Measurements from ENCODE around the gene CCNF. TPM values are rescaled to one million over a fixed set of nuclear protein-coding genes. Genes with fewer than 3 reads are reported as not detected.

The CCNF gene
- total and polyA plus RNA-seq, 12 donors, result 0.71 to 5.4 (median 2.2) TPM

DNA sequence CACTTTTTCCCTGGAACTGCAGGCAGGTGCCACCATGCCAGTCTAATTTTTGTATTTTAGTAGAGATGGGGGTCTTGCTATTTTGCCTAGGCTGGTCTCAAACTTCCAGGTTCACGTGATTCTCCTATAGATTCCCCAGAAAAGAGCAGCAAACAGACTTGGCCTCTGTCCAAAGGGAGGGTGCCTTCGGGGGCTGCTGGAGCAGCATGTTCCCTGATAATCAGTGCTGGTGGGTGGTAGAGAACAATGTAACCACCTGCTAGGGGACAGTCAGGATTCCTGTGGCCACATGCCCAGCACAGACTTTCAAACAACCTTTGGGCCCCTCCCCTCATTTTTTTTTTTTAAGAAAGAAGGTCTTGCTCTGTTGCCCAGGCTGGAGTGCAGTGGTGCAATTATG lies 14.2 kb upstream of the CCNF start:
- H3K4me3 ChIP-seq, result no peak overlapping the region
- 64 to 73% (median 69%) methylated on average over 2 of the region's 2 CpGs; no CpG with 5 or more reads in 1 of the 4 donors for WGBS, 4 donors
- no peaks in the 10 kb centered on the region for H3K9me3 ChIP-seq (replicated peaks in 1 of 3)
- TF ChIP-seq, protein P1, sequence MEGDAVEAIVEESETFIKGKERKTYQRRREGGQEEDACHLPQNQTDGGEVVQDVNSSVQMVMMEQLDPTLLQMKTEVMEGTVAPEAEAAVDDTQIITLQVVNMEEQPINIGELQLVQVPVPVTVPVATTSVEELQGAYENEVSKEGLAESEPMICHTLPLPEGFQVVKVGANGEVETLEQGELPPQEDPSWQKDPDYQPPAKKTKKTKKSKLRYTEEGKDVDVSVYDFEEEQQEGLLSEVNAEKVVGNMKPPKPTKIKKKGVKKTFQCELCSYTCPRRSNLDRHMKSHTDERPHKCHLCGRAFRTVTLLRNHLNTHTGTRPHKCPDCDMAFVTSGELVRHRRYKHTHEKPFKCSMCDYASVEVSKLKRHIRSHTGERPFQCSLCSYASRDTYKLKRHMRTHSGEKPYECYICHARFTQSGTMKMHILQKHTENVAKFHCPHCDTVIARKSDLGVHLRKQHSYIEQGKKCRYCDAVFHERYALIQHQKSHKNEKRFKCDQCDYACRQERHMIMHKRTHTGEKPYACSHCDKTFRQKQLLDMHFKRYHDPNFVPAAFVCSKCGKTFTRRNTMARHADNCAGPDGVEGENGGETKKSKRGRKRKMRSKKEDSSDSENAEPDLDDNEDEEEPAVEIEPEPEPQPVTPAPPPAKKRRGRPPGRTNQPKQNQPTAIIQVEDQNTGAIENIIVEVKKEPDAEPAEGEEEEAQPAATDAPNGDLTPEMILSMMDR (IDR thresholded peaks at IDR 0.05), result no peak
- no peak for TF ChIP-seq POLR2A (IDR thresholded peaks at IDR 0.05)
- DNase-seq, result no peak
- H3K36me3 ChIP-seq (replicated peaks in 1 of 2), result no peaks in the 10 kb centered on the region
- intact Hi-C loops (cut with DNase I), result no loop called here
- no peaks in the 10 kb centered on the region for H3K4me1 ChIP-seq (replicated peaks in 1 of 2)
- H3K27me3 ChIP-seq, result no peaks in the 10 kb centered on the region
- H3K27ac ChIP-seq, result no peak overlapping the region

DNA sequence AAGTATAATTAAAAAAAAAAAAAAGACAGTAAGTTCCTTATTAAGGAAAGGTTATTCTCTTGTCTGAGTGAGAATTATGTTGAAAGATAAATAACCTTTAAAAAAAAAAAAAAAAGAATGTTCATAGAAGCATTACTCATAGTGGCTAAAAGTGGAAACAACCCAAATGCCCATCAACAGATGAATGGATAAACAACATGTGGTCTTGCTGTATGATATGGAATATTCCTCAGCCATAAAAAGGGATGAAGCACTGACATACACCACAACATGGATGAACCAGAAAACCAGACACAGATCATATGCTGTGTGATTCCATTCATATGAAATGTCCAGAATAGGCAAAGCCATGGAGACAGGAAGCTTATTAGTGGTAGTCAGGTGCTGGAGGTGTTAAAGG lies 9.2 kb upstream of the CCNF start:
- no peak for DNase-seq
- Histone ChIP-seq H3K4me1 (replicated peaks in 1 of 2) (no peaks in the 10 kb centered on the region), H3K27me3 (no peaks in the 10 kb centered on the region), H3K27ac (no peak overlapping the region), H3K9me3 (replicated peaks in 1 of 3) (no peaks in the 10 kb centered on the region), H3K4me3 (no peak overlapping the region), H3K36me3 (replicated peaks in 1 of 2) (no peaks in the 10 kb centered on the region)
- intact Hi-C loops (cut with DNase I), result loop anchor here in 1 of 2 donors (10.0 kb wide), 1 partner anchor 85 kb away; no protein-coding TSS in a partner anchor
- TF ChIP-seq POLR2A (IDR thresholded peaks at IDR 0.05), result no peak
- TF ChIP-seq, protein P1 (IDR thresholded peaks at IDR 0.05), result no peak

- Histone ChIP-seq H3K27me3 (no peaks in the 10 kb centered on the region), H3K27ac (no peak overlapping the region), H3K4me1 (replicated peaks in 1 of 2) (no peaks in the 10 kb centered on the region), H3K4me3 (no peak overlapping the region), H3K36me3 (replicated peaks in 1 of 2) (no peaks in the 10 kb centered on the region), H3K9me3 (replicated peaks in 1 of 3) (no peaks in the 10 kb centered on the region)
- WGBS, 4 donors, result 84 to 90% (median 88%) methylated on average over 6 to 7 of the region's 7 CpGs
- intact Hi-C loops (cut with DNase I), result loop anchor here in 1 of 2 donors (10.0 kb wide), 1 partner anchor 83 kb away; no protein-coding TSS in a partner anchor
- TF ChIP-seq POLR2A (IDR thresholded peaks at IDR 0.05), result no peak
- TF ChIP-seq, protein P1 (IDR thresholded peaks at IDR 0.05), result no peak
- no peak for DNase-seq
These were observed 7.0 kb upstream of the CCNF start for GRCh38 chr16:2422123-2422867.

DNA sequence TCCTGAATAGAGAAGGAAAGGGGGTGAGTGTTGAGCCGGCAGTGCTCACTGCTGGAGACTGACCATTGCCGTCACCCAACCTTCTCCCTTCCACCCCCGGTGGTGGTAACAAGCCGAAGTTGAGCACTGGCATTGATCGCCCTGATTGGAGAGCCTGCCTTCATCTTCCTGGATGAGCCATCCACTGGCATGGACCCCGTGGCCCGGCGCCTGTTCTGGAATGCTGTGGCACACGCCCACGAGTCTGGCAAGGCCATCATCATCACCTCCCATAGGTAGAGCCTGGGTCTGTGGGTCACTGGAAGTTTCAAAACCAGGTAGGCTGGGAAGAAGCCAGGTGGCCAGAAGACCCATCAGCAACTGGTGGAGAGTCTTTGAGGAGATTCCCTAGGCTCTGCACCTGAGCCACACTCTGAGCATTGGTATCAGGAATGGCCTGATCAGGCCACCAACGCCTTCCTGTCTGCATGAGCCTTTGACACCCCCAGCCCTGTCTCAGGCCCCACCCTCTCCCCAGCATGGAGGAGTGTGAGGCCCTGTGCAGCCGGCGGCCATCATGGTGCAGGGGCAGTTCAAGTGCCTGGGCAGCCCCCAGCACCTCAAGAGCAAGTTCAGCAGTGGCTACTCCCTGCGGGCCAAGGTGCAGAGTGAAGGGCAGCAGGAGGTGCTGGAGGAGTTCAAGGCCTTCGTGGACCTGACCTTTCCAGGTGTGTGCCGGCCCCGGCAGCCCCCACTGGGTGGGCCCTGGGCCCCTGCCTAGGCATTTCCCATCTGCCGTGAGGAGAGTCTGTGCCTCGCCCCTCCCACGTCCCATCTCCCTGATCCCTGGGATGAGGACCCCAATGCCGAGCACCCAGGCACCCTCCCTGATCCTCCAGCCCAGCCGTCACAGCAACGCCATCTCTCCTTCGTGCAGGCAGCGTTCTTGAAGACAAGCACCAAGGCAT lies 4.9 kb upstream of the CCNF start:
- Histone ChIP-seq H3K36me3 (replicated peaks in 1 of 2) (no peaks in the 10 kb centered on the region), H3K4me1 (replicated peaks in 1 of 2) (no peaks in the 10 kb centered on the region), H3K27ac (no peak overlapping the region), H3K9me3 (replicated peaks in 1 of 3) (no peaks in the 10 kb centered on the region), H3K4me3 (no peak overlapping the region), H3K27me3 (no peaks in the 10 kb centered on the region)
- WGBS, 4 donors, result 94 to 95% (median 94%) methylated on average over 16 to 25 of the region's 25 CpGs
- no peak for TF ChIP-seq POLR2A (IDR thresholded peaks at IDR 0.05)
- TF ChIP-seq, protein P1 (IDR thresholded peaks at IDR 0.05), result no peak
- no peak for DNase-seq
- intact Hi-C loops (cut with DNase I), result loop anchor here (5.0 to 10.0 kb wide), 2 partner anchors 80 to 82 kb away; partner anchors contain the start of gene ABCA3 (in 2 of the 2)
